HepG2 (cell line): ENCODE data around the gene RAB17. TPM values are rescaled to one million over a fixed set of nuclear protein-coding genes. Genes with fewer than 3 reads are reported as not detected.
A peak's percentile ranks its signal among the peaks of the same experiment; 100 is the strongest.

Source experiments
- ATAC-seq: fragments of 200-7000 bp; cut with Tn5 transposase; 3 replicates; pipeline ENCODE4 v1.9.1; 2020; ENCODE audit warnings: mild to moderate bottlenecking, moderate library complexity
- BruUV-seq: library from RNA; stranded (reverse); fragments of 400-500 nt; replicated peaks from 2 replicates; lab custom pipeline; 2021; lab: Mats Ljungman, UMichigan
- CTCF ChIA-PET: fragments of 300-600 bp; formaldehyde crosslinking; extraction: SDS; loops from one replicate; lab custom pipeline; 2021; ENCODE audit warnings: low total read pairs, inconsistent platforms, low intra/inter-chr PET ratio; lab: Yijun Ruan, JAX
- POLR2A ChIA-PET: fragments of 350-600 bp; sonication (Branson Sonifier 250); formaldehyde crosslinking; loops from one replicate; lab custom pipeline; 2020; ENCODE audit warnings: antibody characterized with exemption, inconsistent platforms; lab: Yijun Ruan, JAX
- DNase-seq: peaks from one replicate; pipeline ENCODE4 v3.0.0-alpha.2; 2015; ENCODE audit warnings: low spot score
- FAIRE-seq: peaks from 3 replicates; lab custom pipeline; 2011; peaks lifted over from hg19 to GRCh38; lab: Jason Lieb, UNC
- H2AFZ ChIP-seq: one replicate; pipeline ENCODE4 v1.6.1; 2011; ENCODE audit warnings: low read length, inconsistent platforms
- H3K27ac ChIP-seq: fragments of 300-600 bp; 3 replicates; pipeline ENCODE4 v1.8.0; 2011; ENCODE audit warnings: mixed run types, mild to moderate bottlenecking, mixed read lengths, low read length, inconsistent platforms; ENCODE audit not compliant: insufficient read depth; ENCODE audit errors: extremely low read length
- H3K27me3 ChIP-seq, 2 experiments: fragments of 200-600 bp in 1 of 2; 2 replicates in 1 of 2; 3 replicates in 1 of 2; pipeline versions ENCODE4 v1.6.0 to v1.8.0; 2011; ENCODE audit warnings: low read length in 2 of 2, mild to moderate bottlenecking in 2 of 2, moderate library complexity in 2 of 2, inconsistent platforms in 1 of 2; ENCODE audit not compliant: insufficient read depth in 2 of 2, control insufficient read depth in 1 of 2
- H3K36me3 ChIP-seq, 2 experiments: fragments of 200-600 bp in 1 of 2; replicated peaks in 1 of 2; 2 replicates in 1 of 2; 3 replicates in 1 of 2; pipeline versions ENCODE4 v1.5.1 to v1.8.0; 2011; ENCODE audit warnings: low read length in 2 of 2, inconsistent platforms in 1 of 2; ENCODE audit not compliant: insufficient read depth in 2 of 2, control insufficient read depth in 1 of 2
- H3K4me1 ChIP-seq: 2 replicates; pipeline ENCODE4 v1.5.1; 2012; ENCODE audit warnings: low read length, inconsistent platforms; ENCODE audit not compliant: insufficient read depth
- H3K4me2 ChIP-seq: 2 replicates; pipeline ENCODE4 v1.6.0; 2011; ENCODE audit warnings: low read depth, low read length, inconsistent platforms
- H3K4me3 ChIP-seq, 3 experiments: fragments of 200-600 bp in 1 of 3; sonication (generic), shearing (Covaris generic) in 1 of 3; replicated peaks in 1 of 3; 2 replicates each; pipeline ENCODE4 v1.5.1; 2011 to 2016; ENCODE audit warnings: low read length in 3 of 3, inconsistent platforms in 2 of 3, low read depth in 2 of 3, mild to moderate bottlenecking in 2 of 3, control low read depth in 1 of 3, mixed read lengths in 1 of 3; ENCODE audit not compliant: insufficient read depth in 1 of 3
- H3K79me2 ChIP-seq: one replicate; pipeline ENCODE4 v1.6.1; 2011; ENCODE audit warnings: low read length, inconsistent platforms; ENCODE audit not compliant: insufficient read depth
- H3K9ac ChIP-seq: 2 replicates; pipeline ENCODE4 v1.6.0; 2011; ENCODE audit warnings: mild to moderate bottlenecking, low read depth, low read length, inconsistent platforms; ENCODE audit not compliant: insufficient read depth
- H3K9me3 ChIP-seq: 2 replicates; pipeline ENCODE4 v1.5.1; 2012; ENCODE audit warnings: mild to moderate bottlenecking, low read length
- H4K20me1 ChIP-seq: 2 replicates; pipeline ENCODE4 v1.6.0; 2011; ENCODE audit warnings: inconsistent platforms, mild to moderate bottlenecking, low read length, moderate library complexity; ENCODE audit not compliant: insufficient read depth
- CEBPB ChIP-seq: IDR thresholded peaks from 2 replicates; pipeline ENCODE4 v1.6.1; 2011; ENCODE audit warnings: low read depth, low read length, improper control_type of control experiment, borderline replicate concordance
- DBP ChIP-seq: sonication (generic); formaldehyde crosslinking; IDR thresholded peaks from 2 replicates; pipeline ENCODE4 v1.4.0; 2020; ENCODE audit warnings: missing genetic modification reagents; ENCODE audit errors: not compliant biosample characterization
- RXRA ChIP-seq: sonication (generic); formaldehyde crosslinking; IDR thresholded peaks from 2 replicates; pipeline ENCODE4 v1.5.1; 2020; ENCODE audit warnings: missing genetic modification reagents
- U2AF1 ChIP-seq: fragments of 200-400 bp; formaldehyde crosslinking; optimal IDR thresholded peaks from 2 replicates; pipeline ENCODE3; 2017; ENCODE audit warnings: mild to moderate bottlenecking, low read depth, low read length
- ZNF17 ChIP-seq: sonication (generic); formaldehyde crosslinking; IDR thresholded peaks from 2 replicates; pipeline ENCODE4 v1.5.0; 2020; ENCODE audit warnings: mild to moderate bottlenecking, missing genetic modification reagents
- ZNF253 ChIP-seq: sonication (generic); formaldehyde crosslinking; IDR thresholded peaks from 2 replicates; pipeline ENCODE4 v1.8.0; 2022; ENCODE audit warnings: mild to moderate bottlenecking, missing genetic modification reagents, borderline replicate concordance
- ZNF329 ChIP-seq: sonication (generic); formaldehyde crosslinking; IDR thresholded peaks from 2 replicates; pipeline ENCODE4 v1.9.0; 2021; ENCODE audit warnings: low read depth, mild to moderate bottlenecking, missing genetic modification reagents
- ZNF646 ChIP-seq: sonication (generic); formaldehyde crosslinking; IDR thresholded peaks from 2 replicates; pipeline ENCODE4 v1.9.0; 2021; ENCODE audit warnings: mild to moderate bottlenecking, missing genetic modification reagents
- ZNF746 ChIP-seq: sonication (generic); formaldehyde crosslinking; IDR thresholded peaks from 2 replicates; pipeline ENCODE4 v1.8.0; 2022; ENCODE audit warnings: mild to moderate bottlenecking, missing genetic modification reagents
- WGBS: methylation state at CpG from one replicate; pipeline ENCODE4 v1.1.6; 2017; ENCODE audit warnings: low lambda C conversion rate; 5-methylcytosine and 5-hydroxymethylcytosine counted together
- in situ Hi-C: cut with HindIII; loops from 2 replicates; pipeline ENCODE4 v1.10.0; 2017; ENCODE audit warnings: low pct_unique_long_range_greater_than_20kb; ENCODE audit not compliant: extremely low pct_ligation_motif_present
- intact Hi-C: fragments of 100-400 bp; cut with micrococcal nuclease; formaldehyde crosslinking; loops from one replicate; pipeline ENCODE4 v1.10.0; 2022; ENCODE audit not compliant: unreplicated experiment
- polyA plus RNA-seq, 8 experiments: library from polyadenylated mRNA; depleted of rRNA in 3 of 8; stranded (reverse) in 7 of 8; unstranded in 1 of 8; fragments of >200 nt; fragmentation: Illumina TruSeq in 4 of 8; extraction: Trizol in 4 of 8; gene quantifications; 2 replicates each; pipeline versions ENCODE4 v1.2.1 to v1.2.3, GENCODE V29; 2011 to 2016; ENCODE audit warnings: low read depth in 4 of 8, missing spikeins in 1 of 8, mixed read lengths in 1 of 8; ENCODE audit not compliant: insufficient read depth in 1 of 8
- total RNA-seq, 5 experiments: library from RNA; depleted of rRNA; stranded (reverse); fragments of >200 nt; fragmentation: Illumina TruSeq; extraction: Trizol; gene quantifications; 2 replicates each; pipeline ENCODE4 v1.2.3, GENCODE V29; 2016; ENCODE audit warnings: low read depth in 1 of 5
- TF ChIP-seq, protein P1 (sequence below): sonication (generic); formaldehyde crosslinking; IDR thresholded peaks from 2 replicates; pipeline ENCODE4 v1.4.0; 2020; ENCODE audit warnings: missing genetic modification reagents

RAB17 gene
- total and polyA plus RNA-seq, 2 of the 13 experiments (the other 11 are each of a cell fraction or from before 2014, with no cell fraction given): 68.0 to 124 TPM

DNA sequence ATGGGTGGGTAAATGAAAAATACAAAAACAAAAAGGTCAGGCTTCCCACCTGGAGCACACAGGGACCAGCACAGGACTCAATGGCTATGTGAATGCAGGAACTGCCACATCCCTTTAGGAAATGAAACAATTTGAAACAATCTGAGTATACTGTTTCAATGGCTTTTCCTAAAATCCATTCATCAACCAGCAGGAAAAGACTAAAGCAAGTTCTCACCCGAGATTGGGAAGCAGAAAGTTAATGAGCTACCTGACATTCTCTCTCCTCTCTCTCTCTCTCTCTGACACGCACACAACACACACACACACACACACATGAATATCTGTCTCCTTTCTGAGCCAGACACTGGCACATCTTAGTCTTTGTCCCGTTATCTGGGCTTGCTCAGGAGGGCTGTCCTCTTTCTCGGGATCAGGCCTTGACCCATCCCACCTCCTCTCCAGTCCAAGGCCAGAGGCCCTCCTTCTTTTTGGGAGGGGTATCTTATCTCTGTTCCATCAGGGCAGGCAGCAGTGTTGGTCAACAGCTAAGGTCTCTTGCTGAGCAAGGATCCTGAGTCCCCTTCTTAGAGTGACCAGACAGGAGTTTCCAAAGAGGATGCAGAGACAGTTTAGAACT is 25.2 kb upstream of the RAB17 start (continued):
- TF ChIP-seq ZNF646 (CRISPR knock-in tag) (peak; percentile 54; the same call in 1 of the 2 replicates), ZNF746 (CRISPR knock-in tag) (0 out of 2 replicates have a peak, but pooled peaks have one; percentile 39)
- TF ChIP-seq, all 625 proteins: peak for 2

DNA sequence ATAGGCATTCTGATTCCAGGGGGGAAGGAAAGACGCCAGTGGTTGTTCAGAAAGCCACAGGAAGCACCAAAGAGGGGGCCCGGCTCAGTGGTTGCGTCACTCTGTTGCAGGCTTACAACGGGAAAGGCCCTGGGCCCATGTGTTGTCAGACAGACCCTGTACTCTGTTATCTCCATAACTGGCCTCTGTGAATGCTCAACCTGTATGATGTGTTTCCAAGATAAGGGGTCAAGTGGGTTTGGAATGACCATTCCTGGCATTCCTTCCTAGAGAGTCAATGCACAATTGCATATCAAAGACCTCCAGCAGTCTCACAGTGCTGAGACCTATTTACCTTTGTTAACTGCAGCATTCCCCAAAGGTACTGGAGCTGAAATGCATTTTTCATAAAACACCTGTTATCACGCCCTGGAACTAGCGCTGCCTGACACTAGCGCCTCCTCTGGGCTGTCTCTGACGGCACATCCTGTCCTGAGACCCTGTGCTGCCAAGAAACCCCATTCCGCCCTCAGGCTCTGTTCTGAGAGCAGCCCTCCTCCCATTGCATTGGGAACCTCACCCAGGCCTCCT is 23.7 kb upstream of the RAB17 start:
- Histone ChIP-seq H3K36me3 (no peaks in the 10 kb centered on the region), H3K9ac (peak overlapping the region; percentile 19; the same call in 1 of the 2 replicates), H3K9me3 (no peaks in the 10 kb centered on the region), H3K27me3 (peaks cover 0 to 36% of the 10 kb centered on the region in 2 experiments; a peak in 3 of 5 replicates), H4K20me1 (no peaks in the 10 kb centered on the region), H3K4me3 (peak overlapping the region in 1 of 3 experiments; percentile 21; a peak in 1 of 6 replicates), H3K79me2 (no peaks in the 10 kb centered on the region), H2AFZ (no peak overlapping the region), H3K4me1 (peaks cover 39% of the 10 kb centered on the region), H3K27ac (no peak overlapping the region), H3K4me2 (peak overlapping the region; percentile 61)
- in situ Hi-C loops: no loop called here
- no TSS peak for BruUV-seq
- 5% methylated on average over 9 of the region's 9 CpGs for WGBS
- FAIRE-seq (peak; percentile 97), DNase-seq (peak; percentile 100), ATAC-seq (peak; percentile 98)
- CTCF ChIA-PET: interaction anchor here (1.0 to 1.4 kb wide), 2 partner anchors 9 to 110 kb away, joined by 3 to 6 read pairs; no protein-coding TSS in a partner anchor
- intact Hi-C loops: loop anchor here (2.0 kb wide), 1 partner anchor 13 kb away; no protein-coding TSS in a partner anchor
- POLR2A ChIA-PET: interaction anchor here (1.0 to 2.0 kb wide), 4 partner anchors 12 to 48 kb away, joined by 3 to 9 read pairs (median 3); no protein-coding TSS in a partner anchor
- TF ChIP-seq ZNF329: no peak
- TF ChIP-seq CEBPB: peak; percentile 99
- TF ChIP-seq ZNF253: no peak
- TF ChIP-seq U2AF1: no peak
- TF ChIP-seq DBP (CRISPR knock-in tag): no peak
- TF ChIP-seq, protein P1, sequence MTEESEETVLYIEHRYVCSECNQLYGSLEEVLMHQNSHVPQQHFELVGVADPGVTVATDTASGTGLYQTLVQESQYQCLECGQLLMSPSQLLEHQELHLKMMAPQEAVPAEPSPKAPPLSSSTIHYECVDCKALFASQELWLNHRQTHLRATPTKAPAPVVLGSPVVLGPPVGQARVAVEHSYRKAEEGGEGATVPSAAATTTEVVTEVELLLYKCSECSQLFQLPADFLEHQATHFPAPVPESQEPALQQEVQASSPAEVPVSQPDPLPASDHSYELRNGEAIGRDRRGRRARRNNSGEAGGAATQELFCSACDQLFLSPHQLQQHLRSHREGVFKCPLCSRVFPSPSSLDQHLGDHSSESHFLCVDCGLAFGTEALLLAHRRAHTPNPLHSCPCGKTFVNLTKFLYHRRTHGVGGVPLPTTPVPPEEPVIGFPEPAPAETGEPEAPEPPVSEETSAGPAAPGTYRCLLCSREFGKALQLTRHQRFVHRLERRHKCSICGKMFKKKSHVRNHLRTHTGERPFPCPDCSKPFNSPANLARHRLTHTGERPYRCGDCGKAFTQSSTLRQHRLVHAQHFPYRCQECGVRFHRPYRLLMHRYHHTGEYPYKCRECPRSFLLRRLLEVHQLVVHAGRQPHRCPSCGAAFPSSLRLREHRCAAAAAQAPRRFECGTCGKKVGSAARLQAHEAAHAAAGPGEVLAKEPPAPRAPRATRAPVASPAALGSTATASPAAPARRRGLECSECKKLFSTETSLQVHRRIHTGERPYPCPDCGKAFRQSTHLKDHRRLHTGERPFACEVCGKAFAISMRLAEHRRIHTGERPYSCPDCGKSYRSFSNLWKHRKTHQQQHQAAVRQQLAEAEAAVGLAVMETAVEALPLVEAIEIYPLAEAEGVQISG (CRISPR knock-in tag): peak; percentile 83
- no peak for TF ChIP-seq ZNF17
- peak; percentile 99 for TF ChIP-seq RXRA (CRISPR knock-in tag)
